GM12878 (cell line): ENCODE results near the gene FLACC1. TPM values are rescaled to one million over a fixed set of nuclear protein-coding genes. Genes with fewer than 3 reads are reported as not detected.

ENCODE experiments used
- ATAC-seq: fragments of 200-7000 bp; cut with Tn5 transposase; 3 replicates; pipeline ENCODE4 v1.9.1; 2020; ENCODE audit warnings: mild to moderate bottlenecking, moderate library complexity
- BruUV-seq: library from RNA; stranded (reverse); fragments of 400-500 nt; replicated peaks from 2 replicates; lab custom pipeline; 2021; lab: Mats Ljungman, UMichigan
- CTCF ChIA-PET: fragments of 300-600 bp; sonication (Branson Sonifier 250); formaldehyde crosslinking; extraction: SDS; loops from one replicate; lab custom pipeline; 2021; ENCODE audit warnings: inconsistent platforms; lab: Yijun Ruan, JAX
- POLR2A ChIA-PET: fragments of 350-600 bp; formaldehyde crosslinking; extraction: SDS; loops from one replicate; lab custom pipeline; 2021; ENCODE audit warnings: inconsistent platforms; lab: Charles Lee
- RAD21 ChIA-PET: fragments of 300-600 bp; sonication (Branson Sonifier 250); formaldehyde crosslinking; loops from one replicate; lab custom pipeline; 2023; ENCODE audit warnings: antibody characterized with exemption; ENCODE audit not compliant: unreplicated experiment; lab: Charles Lee
- SMC1A ChIA-PET: fragments of 300-600 bp; sonication (Branson Sonifier 250); formaldehyde crosslinking; loops from one replicate; lab custom pipeline; 2023; ENCODE audit not compliant: unreplicated experiment, uncharacterized antibody; lab: Charles Lee
- DNase-seq: peaks from one replicate; pipeline ENCODE4 v3.0.0-alpha.2; 2011; ENCODE audit warnings: low read depth, low spot score
- FAIRE-seq: peaks from 3 replicates; lab custom pipeline; 2011; peaks lifted over from hg19 to GRCh38; lab: Jason Lieb, UNC
- H2AFZ ChIP-seq: 2 replicates; pipeline ENCODE4 v1.6.0; 2011; ENCODE audit warnings: low read depth, low read length, control low read depth; ENCODE audit not compliant: control insufficient read depth
- H3K27ac ChIP-seq: 2 replicates; pipeline ENCODE4 v1.5.1; 2011; ENCODE audit warnings: control low read depth; ENCODE audit not compliant: control insufficient read depth, insufficient read depth
- H3K27me3 ChIP-seq, 2 experiments: replicated peaks in 1 of 2; 2 replicates each; pipeline versions ENCODE4 v1.6.0 to v1.6.1; 2011; ENCODE audit warnings: low read length in 1 of 2; ENCODE audit not compliant: control insufficient read depth in 2 of 2, insufficient read depth in 2 of 2
- H3K36me3 ChIP-seq, 2 experiments: 2 replicates each; pipeline ENCODE4 v1.5.1; 2011; ENCODE audit warnings: low read length in 1 of 2; ENCODE audit not compliant: control insufficient read depth in 2 of 2, insufficient read depth in 2 of 2
- H3K4me1 ChIP-seq: 2 replicates; pipeline ENCODE4 v1.6.1; 2011; ENCODE audit warnings: mild to moderate bottlenecking, low read length, moderate library complexity, mixed read lengths; ENCODE audit not compliant: control insufficient read depth, insufficient read depth
- H3K4me2 ChIP-seq: 2 replicates; pipeline ENCODE4 v1.6.0; 2011; ENCODE audit warnings: control low read depth; ENCODE audit not compliant: control insufficient read depth, insufficient read depth
- H3K4me3 ChIP-seq: fragments of 200-600 bp; sonication (generic); 2 replicates; pipeline ENCODE4 v1.5.1; 2016
- H3K79me2 ChIP-seq: 2 replicates; pipeline ENCODE4 v1.6.0; 2011; ENCODE audit warnings: low read length; ENCODE audit not compliant: control insufficient read depth, insufficient read depth
- H3K9ac ChIP-seq: 2 replicates; pipeline ENCODE4 v1.8.0; 2011; ENCODE audit warnings: low read length, control low read depth, mixed read lengths; ENCODE audit not compliant: control insufficient read depth, insufficient read depth
- H3K9me3 ChIP-seq: replicated peaks from 3 replicates; pipeline ENCODE4 v1.5.1; 2011; ENCODE audit warnings: mild to moderate bottlenecking, low read length; ENCODE audit not compliant: control insufficient read depth, insufficient read depth
- H4K20me1 ChIP-seq: 2 replicates; pipeline ENCODE4 v1.6.0; 2011; ENCODE audit not compliant: control insufficient read depth, insufficient read depth
- CHD2 ChIP-seq: IDR thresholded peaks from 2 replicates; pipeline ENCODE4 v1.6.1; 2011; ENCODE audit warnings: low read depth, low read length, improper control_type of control experiment, borderline replicate concordance
- ESRRA ChIP-seq: IDR thresholded peaks from 2 replicates; pipeline ENCODE4 v1.6.1; 2012; ENCODE audit warnings: mild to moderate bottlenecking, low read length, improper control_type of control experiment
- FOS ChIP-seq: IDR thresholded peaks from 3 replicates; pipeline ENCODE4 v1.6.1; 2011; ENCODE audit warnings: borderline replicate concordance; ENCODE audit not compliant: insufficient read length; ENCODE audit errors: extremely low read depth
- NFYB ChIP-seq: IDR thresholded peaks from 2 replicates; pipeline ENCODE4 v1.6.1; 2011; ENCODE audit warnings: low read depth, mild to moderate bottlenecking, low read length, improper control_type of control experiment, moderate library complexity; ENCODE audit not compliant: insufficient read depth
- NR2C1 ChIP-seq: fragments of 450-650 bp; IDR thresholded peaks from 2 replicates; pipeline ENCODE4 v1.6.1; 2017; ENCODE audit warnings: antibody characterized with exemption, mild to moderate bottlenecking, moderate library complexity
- NR2C2 ChIP-seq: IDR thresholded peaks from 2 replicates; pipeline ENCODE4 v1.6.1; 2011; ENCODE audit warnings: borderline replicate concordance, low read depth; ENCODE audit not compliant: control insufficient read depth, insufficient read length
- TCF12 ChIP-seq: IDR thresholded peaks from 2 replicates; pipeline ENCODE4 v1.6.1; 2011; ENCODE audit warnings: low read depth, mild to moderate bottlenecking, low read length
- WGBS: methylation state at CpG from one replicate; pipeline ENCODE4 v1.1.6; 2016; ENCODE audit warnings: low lambda C conversion rate; ENCODE audit not compliant: insufficient replicate concordance, insufficient coverage; ENCODE audit errors: missing lambda C conversion rate; 5-methylcytosine and 5-hydroxymethylcytosine counted together
- in situ Hi-C: fragments of 300-500 bp; cut with MboI; formaldehyde crosslinking; loops from 9 replicates; pipeline ENCODE4 v1.14.3; 2018; ENCODE audit warnings: mixed read lengths
- intact Hi-C: fragments of 100-400 bp; cut with micrococcal nuclease; formaldehyde crosslinking; loops from one replicate; pipeline ENCODE4 v1.14.2; 2022; ENCODE audit not compliant: unreplicated experiment
- polyA plus RNA-seq, 11 experiments: library from polyadenylated mRNA; depleted of rRNA in 4 of 11; unstranded in 6 of 11; stranded (reverse) in 5 of 11; fragments of >200 nt; fragmentation: Nextera tagmentation in 4 of 11; fragmentation: Illumina TruSeq in 1 of 11; extraction: Ambion mirVana in 4 of 11; extraction: Trizol in 1 of 11; gene quantifications; 1 replicate in 1 of 11; 2 replicates in 10 of 11; pipeline versions ENCODE4 v1.2.1 to v1.2.3, GENCODE V29; 2011 to 2016; ENCODE audit warnings: inconsistent platforms in 2 of 11, missing spikeins in 2 of 11, low read depth in 1 of 11
- total RNA-seq, 4 experiments: library from RNA; depleted of rRNA in 3 of 4; stranded (reverse); fragments of >200 nt in 3 of 4; fragmentation: Illumina TruSeq in 1 of 4; extraction: Trizol in 1 of 4; gene quantifications; 2 replicates each; pipeline versions ENCODE4 v1.2.1 to v1.2.3, GENCODE V29; 2013 to 2021
- TF ChIP-seq, protein P1 (sequence below): fragments of 450-650 bp; formaldehyde crosslinking; IDR thresholded peaks from 2 replicates; pipeline ENCODE4 v1.4.0; 2020; ENCODE audit warnings: mild to moderate bottlenecking, moderate library complexity
- TF ChIP-seq, protein P2 (sequence below): IDR thresholded peaks from 2 replicates; pipeline ENCODE4 v1.6.1; 2011; ENCODE audit warnings: borderline replicate concordance, low read depth, mild to moderate bottlenecking, moderate library complexity, low read length; ENCODE audit not compliant: insufficient read depth, poor library complexity, severe bottlenecking
- TF ChIP-seq, protein P3 (sequence below): fragments of 150-350 bp; IDR thresholded peaks from 2 replicates; pipeline ENCODE4 v1.6.1; 2014; ENCODE audit warnings: mild to moderate bottlenecking, low read depth, low read length
- TF ChIP-seq, protein P4 (sequence below): IDR thresholded peaks from 2 replicates; pipeline ENCODE4 v1.6.1; 2012; ENCODE audit warnings: improper control_type of control experiment, low read depth, low read length; ENCODE audit not compliant: insufficient replicate concordance

Gene FLACC1
- total and polyA plus RNA-seq, 10 of the 15 experiments (the other 5 are each of a cell fraction or from before 2014, with no cell fraction given) = 0.08 to 0.54 (median 0.30) TPM; not detected in 2

DNA sequence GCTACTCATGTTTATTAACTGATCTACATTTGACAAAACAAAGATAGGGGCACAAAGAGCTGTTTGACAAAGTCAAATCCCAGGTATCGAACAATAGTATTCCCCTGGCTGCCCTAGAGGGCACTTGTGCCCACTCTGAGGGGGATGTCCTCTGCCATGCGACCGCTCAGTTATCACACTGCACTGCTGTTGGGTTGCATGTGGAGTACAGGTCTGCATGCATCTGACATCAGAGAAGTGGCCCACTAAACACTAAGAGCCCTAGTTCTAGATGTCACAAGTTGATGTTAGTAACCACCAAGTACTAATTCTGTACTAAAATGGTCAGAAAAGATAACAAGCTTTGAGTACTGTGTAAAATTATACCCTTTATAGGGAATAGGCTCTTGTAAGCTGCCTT is 20.1 kb upstream of the FLACC1 start:
- BruUV-seq = no TSS peak
- FAIRE-seq (no peak), ATAC-seq (no peak), DNase-seq (no peak)
- in situ Hi-C loops = no loop called here
- Histone ChIP-seq H2AFZ (no peak overlapping the region), H3K4me1 (no peaks in the 10 kb centered on the region), H3K9ac (no peak overlapping the region), H3K9me3 (no peaks in the 10 kb centered on the region), H3K4me2 (no peak overlapping the region), H3K79me2 (no peaks in the 10 kb centered on the region), H3K27me3 (no peaks in the 10 kb centered on the region), H3K4me3 (no peak overlapping the region), H3K36me3 (peaks cover 0 to 3% of the 10 kb centered on the region in 2 experiments; a peak in 1 of 4 replicates), H4K20me1 (no peaks in the 10 kb centered on the region), H3K27ac (no peak overlapping the region)
- ChIA-PET SMC1A (interaction anchor here (1.0 to 1.5 kb wide), 2 partner anchors 13 to 26 kb away, joined by 3 to 7 read pairs; no protein-coding TSS in a partner anchor), CTCF (interaction anchor here (1.2 to 1.5 kb wide), 5 partner anchors 8 to 195 kb away, joined by 3 to 6 read pairs (median 3); partner anchors contain the start of gene CASP10), RAD21 (interaction anchor here (1.2 kb wide), 1 partner anchor 14 kb away, joined by 3 read pairs; no protein-coding TSS in a partner anchor), POLR2A (no interaction called here)
- intact Hi-C loops = no loop called here
- 84% methylated on average over 3 of the region's 3 CpGs for WGBS
- TF ChIP-seq, protein P1, sequence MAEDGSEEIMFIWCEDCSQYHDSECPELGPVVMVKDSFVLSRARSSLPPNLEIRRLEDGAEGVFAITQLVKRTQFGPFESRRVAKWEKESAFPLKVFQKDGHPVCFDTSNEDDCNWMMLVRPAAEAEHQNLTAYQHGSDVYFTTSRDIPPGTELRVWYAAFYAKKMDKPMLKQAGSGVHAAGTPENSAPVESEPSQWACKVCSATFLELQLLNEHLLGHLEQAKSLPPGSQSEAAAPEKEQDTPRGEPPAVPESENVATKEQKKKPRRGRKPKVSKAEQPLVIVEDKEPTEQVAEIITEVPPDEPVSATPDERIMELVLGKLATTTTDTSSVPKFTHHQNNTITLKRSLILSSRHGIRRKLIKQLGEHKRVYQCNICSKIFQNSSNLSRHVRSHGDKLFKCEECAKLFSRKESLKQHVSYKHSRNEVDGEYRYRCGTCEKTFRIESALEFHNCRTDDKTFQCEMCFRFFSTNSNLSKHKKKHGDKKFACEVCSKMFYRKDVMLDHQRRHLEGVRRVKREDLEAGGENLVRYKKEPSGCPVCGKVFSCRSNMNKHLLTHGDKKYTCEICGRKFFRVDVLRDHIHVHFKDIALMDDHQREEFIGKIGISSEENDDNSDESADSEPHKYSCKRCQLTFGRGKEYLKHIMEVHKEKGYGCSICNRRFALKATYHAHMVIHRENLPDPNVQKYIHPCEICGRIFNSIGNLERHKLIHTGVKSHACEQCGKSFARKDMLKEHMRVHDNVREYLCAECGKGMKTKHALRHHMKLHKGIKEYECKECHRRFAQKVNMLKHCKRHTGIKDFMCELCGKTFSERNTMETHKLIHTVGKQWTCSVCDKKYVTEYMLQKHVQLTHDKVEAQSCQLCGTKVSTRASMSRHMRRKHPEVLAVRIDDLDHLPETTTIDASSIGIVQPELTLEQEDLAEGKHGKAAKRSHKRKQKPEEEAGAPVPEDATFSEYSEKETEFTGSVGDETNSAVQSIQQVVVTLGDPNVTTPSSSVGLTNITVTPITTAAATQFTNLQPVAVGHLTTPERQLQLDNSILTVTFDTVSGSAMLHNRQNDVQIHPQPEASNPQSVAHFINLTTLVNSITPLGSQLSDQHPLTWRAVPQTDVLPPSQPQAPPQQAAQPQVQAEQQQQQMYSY (CRISPR knock-in tag) = no peak
- TF ChIP-seq FOS (no peak), NFYB (no peak), NR2C2 (no peak), NR2C1 (no peak), CHD2 (no peak), ESRRA (no peak), TCF12 (no peak)
- TF ChIP-seq, protein P2, sequence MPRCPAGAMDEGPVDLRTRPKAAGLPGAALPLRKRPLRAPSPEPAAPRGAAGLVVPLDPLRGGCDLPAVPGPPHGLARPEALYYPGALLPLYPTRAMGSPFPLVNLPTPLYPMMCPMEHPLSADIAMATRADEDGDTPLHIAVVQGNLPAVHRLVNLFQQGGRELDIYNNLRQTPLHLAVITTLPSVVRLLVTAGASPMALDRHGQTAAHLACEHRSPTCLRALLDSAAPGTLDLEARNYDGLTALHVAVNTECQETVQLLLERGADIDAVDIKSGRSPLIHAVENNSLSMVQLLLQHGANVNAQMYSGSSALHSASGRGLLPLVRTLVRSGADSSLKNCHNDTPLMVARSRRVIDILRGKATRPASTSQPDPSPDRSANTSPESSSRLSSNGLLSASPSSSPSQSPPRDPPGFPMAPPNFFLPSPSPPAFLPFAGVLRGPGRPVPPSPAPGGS = no peak
- TF ChIP-seq, protein P3, sequence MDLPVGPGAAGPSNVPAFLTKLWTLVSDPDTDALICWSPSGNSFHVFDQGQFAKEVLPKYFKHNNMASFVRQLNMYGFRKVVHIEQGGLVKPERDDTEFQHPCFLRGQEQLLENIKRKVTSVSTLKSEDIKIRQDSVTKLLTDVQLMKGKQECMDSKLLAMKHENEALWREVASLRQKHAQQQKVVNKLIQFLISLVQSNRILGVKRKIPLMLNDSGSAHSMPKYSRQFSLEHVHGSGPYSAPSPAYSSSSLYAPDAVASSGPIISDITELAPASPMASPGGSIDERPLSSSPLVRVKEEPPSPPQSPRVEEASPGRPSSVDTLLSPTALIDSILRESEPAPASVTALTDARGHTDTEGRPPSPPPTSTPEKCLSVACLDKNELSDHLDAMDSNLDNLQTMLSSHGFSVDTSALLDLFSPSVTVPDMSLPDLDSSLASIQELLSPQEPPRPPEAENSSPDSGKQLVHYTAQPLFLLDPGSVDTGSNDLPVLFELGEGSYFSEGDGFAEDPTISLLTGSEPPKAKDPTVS = no peak
- TF ChIP-seq, protein P4, sequence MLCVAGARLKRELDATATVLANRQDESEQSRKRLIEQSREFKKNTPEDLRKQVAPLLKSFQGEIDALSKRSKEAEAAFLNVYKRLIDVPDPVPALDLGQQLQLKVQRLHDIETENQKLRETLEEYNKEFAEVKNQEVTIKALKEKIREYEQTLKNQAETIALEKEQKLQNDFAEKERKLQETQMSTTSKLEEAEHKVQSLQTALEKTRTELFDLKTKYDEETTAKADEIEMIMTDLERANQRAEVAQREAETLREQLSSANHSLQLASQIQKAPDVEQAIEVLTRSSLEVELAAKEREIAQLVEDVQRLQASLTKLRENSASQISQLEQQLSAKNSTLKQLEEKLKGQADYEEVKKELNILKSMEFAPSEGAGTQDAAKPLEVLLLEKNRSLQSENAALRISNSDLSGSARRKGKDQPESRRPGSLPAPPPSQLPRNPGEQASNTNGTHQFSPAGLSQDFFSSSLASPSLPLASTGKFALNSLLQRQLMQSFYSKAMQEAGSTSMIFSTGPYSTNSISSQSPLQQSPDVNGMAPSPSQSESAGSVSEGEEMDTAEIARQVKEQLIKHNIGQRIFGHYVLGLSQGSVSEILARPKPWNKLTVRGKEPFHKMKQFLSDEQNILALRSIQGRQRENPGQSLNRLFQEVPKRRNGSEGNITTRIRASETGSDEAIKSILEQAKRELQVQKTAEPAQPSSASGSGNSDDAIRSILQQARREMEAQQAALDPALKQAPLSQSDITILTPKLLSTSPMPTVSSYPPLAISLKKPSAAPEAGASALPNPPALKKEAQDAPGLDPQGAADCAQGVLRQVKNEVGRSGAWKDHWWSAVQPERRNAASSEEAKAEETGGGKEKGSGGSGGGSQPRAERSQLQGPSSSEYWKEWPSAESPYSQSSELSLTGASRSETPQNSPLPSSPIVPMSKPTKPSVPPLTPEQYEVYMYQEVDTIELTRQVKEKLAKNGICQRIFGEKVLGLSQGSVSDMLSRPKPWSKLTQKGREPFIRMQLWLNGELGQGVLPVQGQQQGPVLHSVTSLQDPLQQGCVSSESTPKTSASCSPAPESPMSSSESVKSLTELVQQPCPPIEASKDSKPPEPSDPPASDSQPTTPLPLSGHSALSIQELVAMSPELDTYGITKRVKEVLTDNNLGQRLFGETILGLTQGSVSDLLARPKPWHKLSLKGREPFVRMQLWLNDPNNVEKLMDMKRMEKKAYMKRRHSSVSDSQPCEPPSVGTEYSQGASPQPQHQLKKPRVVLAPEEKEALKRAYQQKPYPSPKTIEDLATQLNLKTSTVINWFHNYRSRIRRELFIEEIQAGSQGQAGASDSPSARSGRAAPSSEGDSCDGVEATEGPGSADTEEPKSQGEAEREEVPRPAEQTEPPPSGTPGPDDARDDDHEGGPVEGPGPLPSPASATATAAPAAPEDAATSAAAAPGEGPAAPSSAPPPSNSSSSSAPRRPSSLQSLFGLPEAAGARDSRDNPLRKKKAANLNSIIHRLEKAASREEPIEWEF = no peak
